Retinal pigment epithelial cell (primary cell): ENCODE data around the gene SHROOM3.
"Not testable (repeated sequence)": the region's sequence is repeated elsewhere in the genome, so short reads cannot be mapped to it uniquely, and the experiment has no call there.

ENCODE experiments used
- DNase-seq: peaks from one replicate; pipeline ENCODE4 v3.0.0-alpha.2; 2010; ENCODE audit warnings: low read depth
- H3K4me3 ChIP-seq: 2 replicates; pipeline ENCODE4 v1.5.1; 2011; ENCODE audit warnings: mild to moderate bottlenecking, low read length, control low read depth, moderate library complexity
- TF ChIP-seq, protein P1 (sequence below): conservative IDR thresholded peaks from 2 replicates; pipeline ENCODE4 v1.5.1; 2011; ENCODE audit warnings: low read depth, low read length, control low read depth, inconsistent platforms

Gene SHROOM3

DNA sequence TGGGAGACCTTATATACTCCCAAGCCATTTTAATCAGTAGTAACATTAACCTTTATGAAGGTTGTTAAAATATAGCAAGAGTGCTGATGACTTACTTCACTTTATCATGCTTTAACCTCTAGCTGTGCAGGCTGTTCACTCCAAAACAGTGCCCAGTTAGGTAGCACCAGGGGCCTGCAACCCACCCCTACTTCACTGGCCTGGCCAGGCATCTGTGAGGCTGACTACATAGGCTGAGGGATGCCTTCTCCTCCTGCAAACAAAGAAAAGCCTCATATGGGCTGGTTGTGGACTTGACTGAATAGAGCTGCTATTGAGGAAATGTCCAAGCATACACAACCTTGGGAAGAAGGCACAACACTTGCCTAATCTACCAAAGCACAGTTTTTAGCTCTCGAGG lies 172.8 kb downstream of the SHROOM3 start:
- TF ChIP-seq, protein P1, sequence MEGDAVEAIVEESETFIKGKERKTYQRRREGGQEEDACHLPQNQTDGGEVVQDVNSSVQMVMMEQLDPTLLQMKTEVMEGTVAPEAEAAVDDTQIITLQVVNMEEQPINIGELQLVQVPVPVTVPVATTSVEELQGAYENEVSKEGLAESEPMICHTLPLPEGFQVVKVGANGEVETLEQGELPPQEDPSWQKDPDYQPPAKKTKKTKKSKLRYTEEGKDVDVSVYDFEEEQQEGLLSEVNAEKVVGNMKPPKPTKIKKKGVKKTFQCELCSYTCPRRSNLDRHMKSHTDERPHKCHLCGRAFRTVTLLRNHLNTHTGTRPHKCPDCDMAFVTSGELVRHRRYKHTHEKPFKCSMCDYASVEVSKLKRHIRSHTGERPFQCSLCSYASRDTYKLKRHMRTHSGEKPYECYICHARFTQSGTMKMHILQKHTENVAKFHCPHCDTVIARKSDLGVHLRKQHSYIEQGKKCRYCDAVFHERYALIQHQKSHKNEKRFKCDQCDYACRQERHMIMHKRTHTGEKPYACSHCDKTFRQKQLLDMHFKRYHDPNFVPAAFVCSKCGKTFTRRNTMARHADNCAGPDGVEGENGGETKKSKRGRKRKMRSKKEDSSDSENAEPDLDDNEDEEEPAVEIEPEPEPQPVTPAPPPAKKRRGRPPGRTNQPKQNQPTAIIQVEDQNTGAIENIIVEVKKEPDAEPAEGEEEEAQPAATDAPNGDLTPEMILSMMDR = no peak
- DNase-seq = no peak
- H3K4me3 ChIP-seq = no peak overlapping the region

DNA sequence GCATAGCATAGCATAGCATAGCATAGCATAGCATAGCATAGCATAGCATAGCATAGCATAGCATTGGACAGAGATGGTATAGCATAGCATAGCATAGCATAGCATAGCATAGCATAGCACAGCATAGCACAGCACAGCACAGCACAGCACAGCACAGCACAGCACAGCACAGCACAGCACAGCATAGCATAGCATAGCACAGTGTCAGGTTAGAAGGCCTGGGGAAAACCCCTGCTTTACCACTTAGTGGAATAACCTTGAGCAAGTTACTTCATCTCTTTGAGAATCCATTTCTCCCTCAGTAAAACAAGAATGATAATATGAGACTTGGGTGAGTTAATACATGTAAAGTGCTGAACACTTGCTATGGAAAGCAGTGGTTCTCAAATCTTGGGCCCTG lies 173.5 kb downstream of the SHROOM3 start:
- H3K4me3 ChIP-seq, DNase-seq: not testable (repeated sequence)

DNA sequence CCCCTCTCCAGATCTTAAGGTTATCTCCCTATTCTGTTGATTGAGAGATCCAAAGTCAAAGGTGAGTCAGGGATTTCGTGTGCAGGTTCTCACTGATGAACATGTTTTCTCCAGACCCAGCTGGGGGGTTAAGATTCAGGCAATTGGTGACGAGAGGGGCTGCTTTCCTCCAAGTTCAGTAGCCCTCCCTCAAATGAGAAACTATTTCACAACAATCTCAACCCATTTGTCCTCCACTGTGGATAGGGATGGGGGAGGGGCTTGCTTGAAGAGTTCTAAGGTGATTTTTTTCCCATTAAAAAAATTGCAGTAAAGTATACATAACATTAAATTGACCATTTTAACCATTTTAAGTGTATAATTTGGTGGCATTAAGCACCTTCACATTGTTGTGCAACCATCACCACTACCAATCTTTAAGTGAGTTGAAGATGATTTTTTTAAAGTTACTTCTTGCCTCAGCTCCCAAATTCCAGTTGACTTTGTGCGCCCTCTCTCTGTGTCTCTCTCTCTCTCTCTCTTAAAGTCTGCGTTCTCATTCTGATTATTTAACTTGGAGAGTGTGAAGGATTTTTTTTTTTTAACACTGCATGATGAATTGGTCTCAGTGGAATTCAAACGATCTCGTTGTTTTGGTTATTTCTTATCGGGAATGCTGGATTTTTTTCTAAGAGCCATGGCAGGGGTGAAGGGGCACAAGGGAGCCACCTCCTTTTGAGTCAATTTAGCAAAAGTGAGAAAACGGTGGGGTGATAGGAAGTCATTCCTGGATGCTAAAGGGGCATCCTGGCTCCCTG lies 175.9 kb downstream of the SHROOM3 start:
- peak overlapping the region; percentile 7 for H3K4me3 ChIP-seq
- TF ChIP-seq, protein P1 = no peak
- no peak for DNase-seq

DNA sequence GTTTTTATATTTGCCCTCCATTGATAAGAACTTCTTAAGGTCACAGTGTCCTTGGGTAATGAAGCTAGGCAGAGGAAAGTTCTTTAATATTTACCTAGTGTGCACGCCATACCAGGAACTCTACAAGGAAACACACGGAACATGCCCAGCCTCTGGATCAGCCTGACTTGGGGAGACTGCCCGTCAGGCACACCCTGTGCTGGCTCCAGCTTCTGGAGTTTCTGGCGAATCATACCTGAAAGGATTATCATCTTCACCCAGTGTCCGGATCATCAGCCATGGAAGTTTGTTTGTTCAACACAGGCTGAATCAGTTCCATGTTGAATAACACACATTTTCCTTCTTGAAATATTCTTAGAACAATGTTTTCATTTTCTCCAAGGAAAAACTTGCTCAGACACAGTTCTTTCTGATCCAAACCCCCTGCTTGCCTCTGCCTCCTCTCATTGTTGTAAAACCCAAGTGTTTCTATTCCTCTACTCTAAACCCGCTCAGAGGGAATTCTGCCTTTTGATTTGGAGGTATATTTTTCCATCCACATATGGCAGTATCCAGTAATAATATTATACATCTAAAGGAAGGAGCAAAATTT lies 176.7 kb downstream of the SHROOM3 start:
- TF ChIP-seq, protein P1 = no peak
- H3K4me3 ChIP-seq = no peak overlapping the region
- DNase-seq = no peak

DNA sequence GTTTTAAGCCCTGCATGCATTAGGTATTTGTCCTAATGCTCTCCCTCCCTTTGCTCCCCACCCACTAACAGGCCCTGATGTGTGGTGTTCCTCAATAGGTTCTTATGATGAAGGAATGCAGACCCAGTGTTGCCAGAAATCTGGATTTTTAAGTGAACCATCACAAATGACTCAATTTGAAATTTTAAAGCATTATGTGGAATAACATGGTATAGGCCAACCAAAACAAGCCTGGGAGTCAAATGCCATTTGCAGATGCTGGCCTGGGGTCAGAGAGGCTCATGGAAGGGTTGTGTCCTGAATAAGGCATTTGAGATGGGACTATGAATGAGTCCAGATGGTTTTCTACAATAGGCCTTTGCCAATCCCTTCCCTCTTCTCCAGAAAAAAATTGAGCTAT lies 179.6 kb downstream of the SHROOM3 start:
- no peak for DNase-seq
- no peak overlapping the region for H3K4me3 ChIP-seq
- TF ChIP-seq, protein P1 = no peak

DNA sequence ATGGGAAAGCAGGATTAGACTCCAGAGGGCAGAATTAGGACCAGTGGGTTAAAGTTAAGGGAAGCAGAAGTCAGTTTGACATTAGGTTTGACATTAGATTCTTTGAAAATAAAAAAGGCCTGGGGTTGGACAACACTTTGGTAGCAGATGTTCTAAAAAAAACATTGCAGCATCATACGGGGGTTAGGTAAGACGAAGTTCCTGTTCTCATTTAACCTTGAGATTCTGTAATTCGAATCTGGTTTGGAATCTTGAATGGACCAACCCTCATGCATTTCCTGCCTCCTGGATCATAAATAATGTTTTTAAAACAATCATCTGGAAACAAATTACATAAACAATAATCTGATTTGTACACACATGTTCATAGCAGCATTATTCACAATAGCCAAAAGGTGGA lies 181.0 kb downstream of the SHROOM3 start:
- TF ChIP-seq, protein P1 = no peak
- H3K4me3 ChIP-seq = no peak overlapping the region
- no peak for DNase-seq

DNA sequence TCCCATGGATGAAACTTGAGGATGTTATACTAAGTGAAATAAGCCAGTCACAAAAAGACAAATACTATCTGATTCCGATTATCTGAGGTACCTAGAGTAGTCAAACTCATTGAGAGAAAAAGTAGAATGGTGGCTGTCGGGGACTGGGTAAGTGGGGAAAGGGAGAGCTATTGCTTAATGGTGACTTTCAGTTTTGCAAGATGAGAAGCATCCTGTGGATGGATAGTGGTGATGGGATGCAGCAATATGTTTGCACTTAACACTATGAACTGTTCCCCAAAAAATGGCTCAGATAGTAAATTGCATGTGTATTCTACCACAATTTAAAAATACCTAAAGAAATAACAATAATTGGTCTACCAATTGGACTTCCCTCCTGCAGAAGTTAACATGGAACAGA lies 181.5 kb downstream of the SHROOM3 start:
- no peak for DNase-seq
- TF ChIP-seq, protein P1 = no peak

More for the DNA sequence above, 181.5 kb downstream of the SHROOM3 start:
- no peak overlapping the region for H3K4me3 ChIP-seq
